OCI-LY7 (cell line): ENCODE results near the gene SRCIN1.

Source experiments
- CTCF ChIP-seq: fragments of 200-600 bp; sonication (generic); conservative IDR thresholded peaks from 2 replicates; pipeline ENCODE4 v1.5.1; 2014; ENCODE audit warnings: mild to moderate bottlenecking, antibody characterized with exemption, low read length, moderate library complexity, mixed read lengths
- EZH2phosphoT487 ChIP-seq: fragments of 200-600 bp; sonication (generic); IDR thresholded peaks from 2 replicates; pipeline ENCODE4 v1.6.1; 2018; ENCODE audit warnings: low read depth, borderline replicate concordance, mild to moderate bottlenecking, mixed run types, antibody characterized with exemption, low read length, moderate library complexity, mixed read lengths

- TF ChIP-seq CTCF (no peak), EZH2phosphoT487 (no peak)
Measured at GRCh38 chr17:38507921-38508569, 97.7 kb downstream of the SRCIN1 start.
